Measurements from ENCODE around the gene ICE2.

Gene ICE2

GRCh38 chr15:60390231-60390630, 88.7 kb downstream of the ICE2 start:
- no peak for DNase-seq (ENCODE audit: low read depth in 3 of 3)

GRCh38 chr15:60389261-60390077, 89.5 kb downstream of the ICE2 start:
- DNase-seq (ENCODE audit: low read depth in 3 of 3), result no peak

GRCh38 chr15:60387321-60387720, 91.6 kb downstream of the ICE2 start:
- no peak for DNase-seq (ENCODE audit: low read depth in 3 of 3)

- no peak for DNase-seq (ENCODE audit: low read depth in 3 of 3)
Measured at GRCh38 chr15:60386615-60387014, 92.3 kb downstream of the ICE2 start.

- DNase-seq (ENCODE audit: low read depth in 3 of 3), result no peak
Measured at GRCh38 chr15:60385620-60386552, 93.1 kb downstream of the ICE2 start.

- no peak for DNase-seq (ENCODE audit: low read depth in 3 of 3)
Measured at GRCh38 chr15:60384526-60385126, 94.3 kb downstream of the ICE2 start.

GRCh38 chr15:60384053-60384452, 94.9 kb downstream of the ICE2 start:
- DNase-seq (ENCODE audit: low read depth in 3 of 3), result no peak

- no peak for DNase-seq (ENCODE audit: low read depth in 3 of 3)
Measured at GRCh38 chr15:60382773-60383674, 95.9 kb downstream of the ICE2 start.

GRCh38 chr15:60381148-60381788, 97.7 kb downstream of the ICE2 start:
- no peak for DNase-seq (ENCODE audit: low read depth in 3 of 3)

GRCh38 chr15:60379525-60380274, 99.2 kb downstream of the ICE2 start:
- DNase-seq (ENCODE audit: low read depth in 3 of 3), result no peak

- DNase-seq (ENCODE audit: low read depth in 3 of 3), result no peak
Measured at GRCh38 chr15:60379185-60379524, 99.8 kb downstream of the ICE2 start.

GRCh38 chr15:60376677-60377095, 102.3 kb downstream of the ICE2 start:
- DNase-seq (ENCODE audit: low read depth in 3 of 3), result no peak

- DNase-seq (ENCODE audit: low read depth in 3 of 3), result no peak
Measured at GRCh38 chr15:60375306-60375705, 103.6 kb downstream of the ICE2 start.

GRCh38 chr15:60374628-60375081, 104.3 kb downstream of the ICE2 start:
- DNase-seq (ENCODE audit: low read depth in 3 of 3), result no peak

GRCh38 chr15:60374209-60374608, 104.7 kb downstream of the ICE2 start:
- DNase-seq (ENCODE audit: low read depth in 3 of 3), result no peak

GRCh38 chr15:60373745-60374144, 105.2 kb downstream of the ICE2 start:
- DNase-seq (ENCODE audit: low read depth in 3 of 3), result no peak

GRCh38 chr15:60373327-60373726, 105.6 kb downstream of the ICE2 start:
- no peak for DNase-seq (ENCODE audit: low read depth in 3 of 3)

GRCh38 chr15:60372756-60373155, 106.2 kb downstream of the ICE2 start:
- DNase-seq (ENCODE audit: low read depth in 3 of 3), result no peak

- no peak for DNase-seq (ENCODE audit: low read depth in 3 of 3)
Measured at GRCh38 chr15:60372227-60372626, 106.7 kb downstream of the ICE2 start.
